GM21528 (cell line): Measurements from ENCODE around the gene FREY1.

Experiments used
- ATAC-seq: cut with Tn5 transposase; IDR thresholded peaks from one replicate; pipeline ENCODE4 v1.9.1; 2021; ENCODE audit warnings: mild to moderate bottlenecking, moderate library complexity; ENCODE audit not compliant: unreplicated experiment, low FRiP score

FREY1 gene

GRCh38 chr11:45877221-45877620 lies 29.9 kb downstream of the FREY1 start:
- ATAC-seq: no peak

DNA sequence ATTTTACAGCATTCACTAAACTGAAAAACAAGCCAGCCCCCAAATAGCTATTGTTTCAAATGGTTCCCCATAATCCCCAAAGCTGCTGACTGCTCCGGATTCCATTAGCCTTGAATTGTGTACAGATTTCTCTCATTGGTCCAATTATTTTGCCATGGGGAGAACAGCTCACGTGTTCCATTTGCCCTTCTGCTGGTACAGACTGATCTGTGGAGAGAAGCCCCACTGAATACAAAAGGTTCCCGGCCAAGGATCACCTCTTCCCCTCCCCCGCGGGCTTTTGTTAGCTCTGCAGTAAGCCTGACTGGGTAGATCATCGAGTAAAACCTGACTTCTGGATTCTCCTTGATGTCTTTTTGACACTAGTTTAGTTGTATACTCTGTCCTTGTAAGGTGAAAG lies 30.7 kb downstream of the FREY1 start:
- ATAC-seq: no peak

- no peak for ATAC-seq
These were observed 34.3 kb downstream of the FREY1 start for GRCh38 chr11:45872651-45873356.

- ATAC-seq: no peak
These were observed 35.4 kb downstream of the FREY1 start for GRCh38 chr11:45871638-45872037.

DNA sequence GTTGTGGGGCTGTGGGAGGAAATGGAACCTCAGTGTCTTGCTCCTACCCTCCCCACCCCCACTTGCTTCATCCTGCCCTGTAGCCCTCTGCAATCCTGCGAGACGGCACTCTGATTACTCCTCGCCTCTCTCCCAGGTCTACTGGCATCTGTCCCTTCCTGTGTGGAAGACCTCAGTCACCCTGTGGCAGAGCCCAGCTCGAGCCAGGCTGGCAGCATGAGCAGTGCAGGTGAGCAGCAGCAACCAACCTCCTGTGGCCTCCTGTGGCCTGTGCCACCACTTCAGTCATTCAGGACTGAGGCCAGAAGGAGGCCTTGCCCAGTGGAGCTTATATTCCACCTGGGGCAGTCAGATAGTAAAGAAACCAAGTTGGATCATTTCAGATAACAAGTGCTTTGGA lies 36.4 kb downstream of the FREY1 start:
- no peak for ATAC-seq

- no peak for ATAC-seq
These were observed 37.5 kb downstream of the FREY1 start for GRCh38 chr11:45869551-45869950.

GRCh38 chr11:45864041-45864440 lies 43.0 kb downstream of the FREY1 start:
- ATAC-seq: no peak

- no peak for ATAC-seq
These were observed 46.1 kb downstream of the FREY1 start for GRCh38 chr11:45860764-45861510.

DNA sequence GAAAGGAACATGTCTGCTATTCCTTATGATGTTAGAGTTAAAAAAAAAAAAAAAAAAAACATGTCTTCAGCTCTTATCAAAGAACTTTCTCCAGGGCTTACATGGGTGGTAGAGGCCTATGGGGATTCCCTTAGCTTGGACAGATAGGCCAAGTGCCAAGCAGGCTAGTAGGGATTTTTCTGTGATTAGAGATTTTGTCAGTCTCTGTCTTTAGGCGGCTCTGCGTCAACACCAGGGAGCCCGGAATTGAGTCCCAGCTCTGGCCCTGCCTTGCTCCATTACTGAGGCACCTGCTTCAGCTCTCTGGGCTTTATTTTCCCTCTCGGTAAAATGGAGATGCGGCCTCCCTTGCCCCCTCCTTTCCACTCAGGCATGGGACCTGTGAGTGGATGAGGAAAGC lies 46.7 kb downstream of the FREY1 start:
- ATAC-seq: no peak

DNA sequence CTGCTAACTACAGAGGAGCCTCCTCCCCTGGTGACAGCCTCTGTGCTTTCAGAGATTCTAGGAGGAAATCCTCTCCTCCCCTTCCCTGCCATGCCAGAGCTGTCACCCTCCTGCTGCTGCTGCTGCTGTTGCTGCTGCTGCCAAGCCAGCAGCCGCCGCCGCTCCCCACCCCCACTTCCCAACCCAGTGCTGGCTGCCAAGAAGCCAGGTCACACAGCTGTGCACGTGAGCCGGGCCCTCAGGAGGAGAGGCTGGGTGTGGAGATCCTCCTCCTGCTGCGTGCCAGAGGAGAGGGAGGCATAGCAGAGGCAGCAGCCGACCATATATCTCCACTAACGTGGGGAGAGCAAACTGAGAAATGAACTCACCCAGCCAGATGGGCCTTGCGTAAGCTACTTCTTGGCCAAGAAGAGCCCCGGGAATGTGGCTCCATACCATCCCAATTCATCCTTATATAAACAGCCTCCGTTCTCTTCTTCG lies 47.4 kb downstream of the FREY1 start:
- no peak for ATAC-seq

DNA sequence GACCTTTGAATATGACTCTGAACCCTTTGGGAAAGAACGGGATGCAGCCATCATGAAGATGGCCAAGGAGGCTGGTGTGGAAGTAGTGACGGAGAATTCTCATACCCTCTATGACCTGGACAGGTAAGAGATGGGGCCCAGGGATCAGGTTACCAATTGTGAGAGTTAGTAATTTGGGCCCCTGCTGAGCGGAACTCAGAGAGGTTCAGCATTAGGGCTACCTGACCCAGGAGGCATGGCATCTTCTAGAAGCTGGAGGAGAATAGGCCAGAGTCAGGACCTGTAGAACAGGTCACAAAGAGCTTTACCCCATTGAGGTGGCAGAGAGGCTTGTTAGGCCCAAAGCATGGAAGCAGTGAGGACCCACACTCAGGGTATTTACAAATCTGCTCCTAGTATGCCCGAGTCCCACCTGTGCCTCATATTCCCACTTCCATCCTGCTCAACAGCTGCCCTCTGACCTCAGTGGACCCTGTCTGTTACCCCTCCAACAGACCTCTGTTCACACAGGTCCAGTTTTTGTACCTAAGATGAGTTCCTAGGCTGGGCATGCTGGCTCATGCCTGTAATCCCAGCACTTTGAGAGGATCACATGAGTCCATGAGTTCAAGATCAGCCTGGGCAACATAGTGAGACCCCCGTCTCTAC lies 48.2 kb downstream of the FREY1 start:
- ATAC-seq: no peak

- no peak for ATAC-seq
These were observed 49.1 kb downstream of the FREY1 start for GRCh38 chr11:45857961-45858474.
